NCI-H748 (cell line): ENCODE results near the gene NUDT6.
"Not testable (repeated sequence)": the region's sequence is repeated elsewhere in the genome, so short reads cannot be mapped to it uniquely, and the experiment has no call there.

ENCODE experiments used
- DNase-seq: peaks from one replicate; lab custom pipeline; 2025; ENCODE audit not compliant: unreplicated experiment; lab: John Stamatoyannopoulos, UW

Gene NUDT6, protein sequence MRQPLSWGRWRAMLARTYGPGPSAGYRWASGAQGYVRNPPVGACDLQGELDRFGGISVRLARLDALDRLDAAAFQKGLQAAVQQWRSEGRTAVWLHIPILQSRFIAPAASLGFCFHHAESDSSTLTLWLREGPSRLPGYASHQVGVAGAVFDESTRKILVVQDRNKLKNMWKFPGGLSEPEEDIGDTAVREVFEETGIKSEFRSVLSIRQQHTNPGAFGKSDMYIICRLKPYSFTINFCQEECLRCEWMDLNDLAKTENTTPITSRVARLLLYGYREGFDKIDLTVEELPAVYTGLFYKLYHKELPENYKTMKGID

DNA sequence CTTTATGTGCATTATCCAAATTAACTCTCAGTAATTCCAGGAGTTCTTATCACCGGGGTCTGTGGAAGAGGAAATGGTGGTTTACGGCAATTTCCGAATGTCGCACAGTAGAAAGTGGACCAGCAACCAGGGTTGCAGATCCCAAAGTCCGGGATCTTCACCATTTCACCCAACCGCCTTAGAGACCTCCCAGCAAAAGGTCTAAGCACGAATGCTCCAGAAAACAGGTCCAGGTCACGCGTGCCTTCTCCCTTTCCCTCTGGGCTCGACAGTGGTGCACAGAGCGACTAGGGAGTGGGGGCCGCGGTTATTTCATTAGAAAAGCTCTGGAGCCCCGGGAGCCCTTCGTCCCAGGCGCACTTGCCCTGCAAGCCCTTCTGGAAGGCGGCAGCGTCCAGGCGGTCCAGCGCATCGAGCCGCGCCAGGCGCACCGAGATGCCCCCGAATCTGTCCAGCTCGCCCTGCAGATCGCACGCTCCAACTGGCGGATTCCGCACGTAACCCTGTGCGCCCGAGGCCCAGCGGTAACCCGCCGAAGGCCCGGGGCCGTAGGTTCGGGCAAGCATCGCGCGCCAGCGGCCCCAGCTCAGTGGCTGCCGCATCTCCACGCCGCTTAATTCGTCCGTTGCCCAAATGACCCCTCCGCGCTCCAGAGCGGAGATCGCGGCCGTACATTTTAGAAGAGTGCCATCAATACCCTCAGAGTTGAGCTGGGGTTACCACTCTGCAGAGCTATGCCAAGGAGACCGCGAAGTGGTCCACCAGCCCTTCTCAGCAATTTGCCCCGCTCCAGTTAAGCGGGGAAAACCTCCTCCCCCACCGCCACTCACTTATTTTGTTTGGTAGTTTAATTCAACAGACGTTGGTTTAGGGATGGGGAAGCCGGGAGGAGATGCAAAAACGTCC, at the start of gene NUDT6:
TSS of gene NUDT6 (minus strand) at position 627 of the 906 bp plus-strand sequence. CDS start at position 602, 25 bp downstream.
- DNase-seq: peak; percentile 75

DNA sequence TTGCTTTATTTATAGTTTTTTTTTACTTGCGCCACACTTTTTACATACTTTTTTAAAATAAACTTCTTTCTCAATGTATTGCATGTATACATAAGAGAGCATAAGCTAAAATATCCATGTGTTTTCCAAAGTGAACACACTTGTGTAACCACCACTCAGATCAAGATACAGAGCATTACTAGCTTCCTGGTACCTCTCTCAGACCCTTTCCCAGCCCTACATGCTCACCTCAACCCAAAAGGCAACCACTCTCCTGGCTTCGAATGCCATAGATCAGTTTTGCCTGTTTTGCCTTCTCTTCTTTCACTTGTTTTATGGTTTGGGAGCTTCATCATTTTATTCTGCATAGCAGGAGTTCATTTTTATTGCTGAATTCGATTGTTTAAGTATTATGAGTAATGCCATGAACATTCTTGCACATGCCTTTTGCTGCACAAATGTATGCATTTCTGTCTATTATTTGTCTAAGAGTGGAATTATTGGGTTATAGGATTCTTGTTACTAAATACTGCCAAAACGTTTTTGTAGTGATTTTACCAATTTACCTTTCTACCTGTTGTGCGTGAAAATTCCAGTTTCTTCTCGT, 45.9 kb upstream of the NUDT6 start:
- DNase-seq: no peak

DNA sequence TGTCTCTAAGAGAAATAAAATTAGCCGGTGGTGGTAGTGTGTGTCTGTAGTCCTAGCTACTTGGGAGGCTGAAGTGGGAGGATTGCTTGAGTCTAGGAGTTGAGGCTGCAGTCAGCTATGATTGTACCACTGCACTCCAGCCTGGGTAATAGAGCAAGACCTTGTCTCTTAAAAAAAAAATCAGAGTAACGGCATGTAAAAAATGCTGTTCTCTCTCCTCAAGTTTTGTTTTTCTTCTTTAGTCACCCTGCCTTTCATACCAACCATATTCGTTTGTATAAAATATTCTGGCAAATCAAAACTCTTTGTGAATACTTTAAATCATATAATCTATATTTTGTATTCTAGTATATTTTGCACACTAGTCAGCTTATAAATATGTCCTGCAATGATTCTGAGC, 44.8 kb upstream of the NUDT6 start:
- no peak for DNase-seq

DNA sequence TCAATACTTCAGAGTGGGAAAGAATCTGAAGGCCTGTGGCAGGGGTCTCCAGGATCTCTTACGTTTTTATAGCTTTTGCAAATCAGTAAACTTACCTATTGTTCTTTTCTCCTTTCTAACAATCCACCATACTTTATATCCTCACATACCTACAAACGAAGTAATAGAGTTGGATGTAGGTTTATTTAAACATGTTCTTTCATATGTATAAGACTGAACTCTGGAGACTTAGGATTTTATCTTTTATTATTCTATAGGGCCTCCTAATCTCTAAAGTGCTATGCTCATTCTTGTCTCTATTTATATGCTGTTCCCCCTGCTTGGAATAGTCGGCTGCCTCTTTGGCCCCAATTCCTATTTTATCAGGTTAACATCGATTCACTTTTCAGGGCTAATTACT, 43.8 kb upstream of the NUDT6 start:
- no peak for DNase-seq

DNA sequence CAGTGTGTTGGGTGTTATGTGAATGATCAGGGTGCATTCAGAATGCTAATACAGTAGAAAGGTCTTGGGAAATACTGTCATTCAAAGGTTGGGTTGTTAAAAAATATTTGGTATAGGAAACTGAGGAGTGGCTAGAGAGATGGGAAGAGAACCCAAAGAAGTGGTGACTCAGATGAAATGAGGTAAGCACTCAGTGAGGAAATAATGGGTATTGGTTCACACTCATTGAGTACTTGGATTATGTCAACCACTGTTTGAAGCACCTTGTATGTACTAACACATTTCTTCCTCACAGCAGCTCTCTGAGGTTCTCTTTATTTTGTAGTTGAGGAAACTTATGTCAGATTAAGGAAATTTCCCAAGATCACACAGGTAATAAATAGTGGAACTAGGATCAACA, 40.8 kb upstream of the NUDT6 start:
- DNase-seq: no peak

DNA sequence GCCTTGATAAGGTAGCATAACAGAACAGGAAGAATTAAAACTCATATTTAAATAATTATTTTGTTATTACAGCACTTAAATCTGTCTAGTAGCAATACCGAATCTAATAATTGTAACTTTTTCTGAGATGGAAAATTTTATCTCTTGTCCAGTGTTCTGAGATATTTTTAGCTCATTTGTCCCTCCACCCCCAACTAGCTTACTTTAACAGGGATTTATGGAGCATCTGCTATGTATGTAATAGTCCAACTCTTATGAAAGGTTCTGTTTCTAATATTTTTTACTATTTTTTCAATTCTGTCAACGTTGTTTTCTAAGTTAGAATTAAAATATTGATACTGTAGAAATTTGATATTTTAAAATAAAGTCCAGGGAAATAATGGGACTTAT, 38.2 kb upstream of the NUDT6 start:
- no peak for DNase-seq

DNA sequence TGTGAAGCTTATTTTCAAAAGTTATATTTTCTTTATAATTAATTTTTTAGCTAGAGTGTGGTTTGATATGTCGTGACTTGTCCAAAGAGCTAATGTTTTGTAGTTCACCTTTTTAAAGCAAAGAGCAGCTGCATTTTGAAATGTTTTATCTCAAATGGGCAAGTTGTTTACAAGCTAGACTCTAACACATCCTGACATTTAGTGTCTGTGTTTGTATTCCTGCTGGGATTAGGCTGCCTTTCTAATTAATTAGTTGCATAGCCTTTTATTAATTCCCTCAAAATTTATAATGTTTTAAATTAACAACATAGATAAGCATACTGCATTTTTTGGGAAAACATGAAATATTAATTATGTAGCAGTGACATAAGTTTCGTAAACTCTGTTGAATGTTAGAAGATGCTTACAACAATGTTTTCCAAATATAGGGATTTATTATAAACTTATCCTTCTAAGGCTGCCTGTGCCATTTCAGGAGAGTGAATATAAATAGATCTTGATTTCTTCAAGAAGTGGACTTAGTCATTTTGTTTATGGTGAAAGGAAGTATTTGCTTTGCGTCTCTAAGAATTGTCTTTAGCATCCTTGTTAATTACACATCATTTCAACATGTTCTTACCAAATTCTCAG, 37.7 kb upstream of the NUDT6 start:
- DNase-seq: no peak

DNA sequence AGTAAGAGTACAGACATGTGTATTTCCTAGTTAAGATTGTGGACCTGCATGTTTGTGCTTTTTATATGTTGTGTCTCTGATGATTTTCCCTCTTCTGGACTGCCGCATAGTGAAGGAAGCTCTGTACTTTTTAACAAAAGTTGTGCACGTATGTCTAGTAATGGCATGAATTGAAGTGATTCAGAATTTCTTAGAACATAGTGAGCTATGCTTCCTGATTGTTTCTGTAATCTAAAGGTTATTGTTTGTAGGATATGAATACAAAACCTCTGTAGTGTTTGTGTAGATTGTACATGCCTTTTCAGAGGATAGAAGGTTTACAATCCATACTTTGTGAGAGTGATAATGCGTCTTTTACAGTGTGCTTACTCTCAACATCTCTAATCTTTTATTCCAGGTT, 37.0 kb upstream of the NUDT6 start:
- no peak for DNase-seq

DNA sequence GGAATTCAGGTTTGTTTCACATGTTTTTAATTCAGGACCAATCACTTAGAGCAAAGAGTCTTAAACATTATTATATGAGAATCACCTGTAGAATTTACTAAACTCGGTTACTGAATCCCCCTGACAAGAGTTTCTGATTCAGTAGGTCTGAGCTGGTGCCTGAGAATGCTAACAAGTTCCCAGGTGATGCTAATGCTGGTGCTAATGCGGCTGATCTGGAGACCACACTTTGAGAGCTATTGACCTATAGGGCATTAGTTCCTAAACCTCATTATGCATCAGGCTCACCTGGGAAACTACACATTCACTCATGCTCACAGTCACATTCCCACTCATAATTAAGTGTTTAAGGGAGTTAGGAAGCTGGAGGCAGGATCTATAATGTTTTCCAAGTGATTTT, 36.1 kb upstream of the NUDT6 start:
- DNase-seq: no peak

DNA sequence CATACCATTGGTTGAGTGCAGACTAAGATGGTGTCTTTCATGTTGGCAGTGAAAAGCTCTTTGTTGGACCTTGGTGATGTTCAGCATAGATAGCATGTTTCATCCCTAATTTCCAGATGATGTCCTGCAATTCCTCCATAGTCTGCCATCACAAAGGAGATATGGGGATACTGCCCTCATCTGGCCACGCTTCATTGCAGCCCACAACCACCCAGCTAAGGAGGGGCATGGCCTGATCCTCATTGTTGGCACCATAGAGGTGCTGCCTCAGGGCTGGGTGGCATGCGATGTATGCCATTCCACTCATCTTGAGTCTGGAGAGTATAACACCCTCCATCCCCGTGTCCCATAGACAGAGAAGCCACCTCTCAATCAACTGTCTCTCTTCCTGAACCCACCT, 31.5 kb upstream of the NUDT6 start:
- DNase-seq: no peak

DNA sequence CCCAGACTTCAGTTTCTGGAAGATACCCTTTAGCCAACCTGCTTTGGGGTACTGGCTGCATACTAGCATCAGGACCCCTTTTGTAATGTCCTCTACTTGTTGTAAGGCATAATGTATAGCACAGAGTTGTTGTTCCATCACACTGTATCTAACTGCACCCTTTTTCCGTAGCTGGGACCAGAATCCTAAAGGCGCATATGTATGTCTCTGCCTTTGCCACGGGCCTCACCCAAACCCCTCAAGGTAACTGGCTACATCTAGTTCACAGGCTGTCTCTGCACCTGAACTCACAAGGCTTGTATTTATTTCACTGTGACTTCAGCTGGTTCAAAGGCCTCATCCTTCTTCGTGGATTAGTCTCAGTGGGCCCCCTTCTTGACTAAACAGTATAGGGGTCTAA, 29.6 kb upstream of the NUDT6 start:
- DNase-seq: no peak

DNA sequence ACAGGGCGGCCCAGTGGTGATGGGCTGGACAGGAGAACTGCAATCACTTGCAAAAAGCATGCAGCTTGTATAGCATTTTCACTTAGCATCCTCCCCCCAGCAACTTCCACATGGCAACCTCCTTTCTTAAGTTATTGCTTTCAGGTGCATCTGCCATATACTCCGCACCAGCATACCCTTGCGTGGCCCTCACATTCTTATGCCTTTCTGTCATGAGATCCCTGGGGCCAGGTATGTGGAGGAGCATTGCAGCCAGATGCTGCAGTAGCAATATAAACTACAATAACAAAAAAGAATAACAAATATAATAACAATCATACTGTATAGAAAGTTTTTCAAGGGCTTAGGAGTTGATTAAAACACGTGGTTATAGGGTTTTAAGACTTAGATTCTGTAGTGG, 26.3 kb upstream of the NUDT6 start:
- no peak for DNase-seq

DNA sequence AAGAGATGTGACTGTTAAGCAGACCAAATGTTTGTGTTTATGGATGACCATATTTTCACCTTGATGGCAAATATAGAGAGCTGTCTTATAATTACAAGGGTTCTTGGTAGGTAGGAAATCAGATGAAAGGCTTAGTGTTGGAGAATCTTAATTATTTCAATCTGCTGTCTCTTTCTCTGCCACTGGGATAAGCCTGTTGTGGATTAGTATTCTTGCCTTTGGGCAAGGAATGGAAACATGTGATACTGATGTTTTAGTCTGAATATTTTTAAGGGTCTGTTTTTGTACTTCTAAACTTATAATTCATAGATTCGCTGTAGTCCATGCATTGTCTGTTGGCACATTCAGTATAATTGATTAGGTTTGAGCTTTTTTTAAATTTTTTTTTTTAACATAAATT, 23.7 kb upstream of the NUDT6 start:
- DNase-seq: no peak

DNA sequence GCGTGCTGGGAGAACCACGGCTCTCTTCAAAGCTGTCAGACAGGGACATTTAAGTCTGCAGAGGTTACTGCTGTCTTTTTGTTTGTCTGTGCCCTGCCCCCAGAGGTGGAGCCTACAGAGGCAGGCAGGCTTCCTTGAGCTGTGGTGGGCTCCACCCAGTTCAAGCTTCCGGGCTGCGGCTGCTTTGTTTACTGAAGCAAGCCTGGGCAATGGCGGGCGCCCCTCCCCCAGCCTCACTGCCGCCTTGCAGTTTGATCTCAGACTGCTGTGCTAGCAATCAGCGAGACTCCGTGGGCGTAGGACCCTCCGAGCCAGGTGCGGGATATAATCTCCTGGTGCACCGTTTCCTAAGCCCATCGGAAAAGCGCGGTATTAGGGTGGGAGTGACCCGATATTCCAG, 22.7 kb upstream of the NUDT6 start:
- DNase-seq: not testable (repeated sequence)

DNA sequence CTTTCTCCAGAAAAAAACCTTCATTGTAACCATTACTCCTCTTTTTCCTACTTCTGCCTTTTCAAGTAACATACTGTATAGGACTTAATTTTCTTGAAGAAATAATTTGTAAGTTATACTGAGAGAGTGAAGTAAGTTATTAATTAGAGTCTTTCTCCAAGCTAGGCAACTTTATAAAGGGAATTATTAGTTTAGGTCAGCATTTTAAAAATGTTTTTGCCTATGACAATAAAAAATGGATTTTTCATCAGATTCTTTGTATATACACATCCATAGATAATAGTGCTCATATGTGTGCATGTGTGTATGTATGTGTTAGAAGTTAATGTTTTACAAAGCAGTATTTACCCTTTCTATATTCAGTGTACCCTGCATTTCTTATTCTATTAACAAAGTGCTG, 10.4 kb upstream of the NUDT6 start:
- no peak for DNase-seq

DNA sequence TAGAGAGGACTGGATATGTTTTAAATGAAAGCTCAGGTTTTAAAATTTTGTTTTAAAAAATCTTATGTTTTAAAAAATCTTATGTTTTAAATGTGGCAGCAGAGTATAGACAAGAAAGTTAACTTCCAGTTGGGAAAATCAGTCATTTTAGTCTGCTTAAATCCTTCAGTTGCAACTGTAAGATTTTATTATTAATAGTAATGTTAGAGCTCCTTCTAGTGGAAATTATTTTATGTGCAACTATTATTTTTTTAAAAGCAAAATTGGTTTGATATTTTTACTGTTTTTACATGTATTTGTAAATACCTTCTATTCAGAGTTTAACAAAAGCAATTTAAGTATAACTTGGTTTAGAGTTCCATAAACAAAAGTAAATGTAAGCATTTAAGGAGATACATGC, 8.5 kb upstream of the NUDT6 start:
- DNase-seq: peak; percentile 1

DNA sequence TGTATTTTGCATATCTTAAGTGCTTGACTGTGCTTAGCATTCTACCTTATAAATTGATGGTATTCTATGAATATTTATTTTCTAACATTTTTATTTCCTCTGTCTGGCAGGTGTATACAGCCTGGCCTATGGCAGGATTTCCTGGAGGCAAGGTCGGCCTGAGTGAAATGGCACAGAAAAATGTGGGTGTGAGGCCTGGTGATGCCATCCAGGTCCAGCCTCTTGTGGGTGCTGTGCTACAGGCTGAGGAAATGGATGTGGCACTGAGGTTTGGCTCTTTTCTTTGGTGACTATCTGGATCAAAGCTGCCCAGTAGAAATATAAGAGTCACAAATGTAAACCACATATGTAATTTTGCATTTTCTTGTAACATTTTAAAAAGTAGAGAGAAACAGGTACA, 6.5 kb upstream of the NUDT6 start:
- no peak for DNase-seq

DNA sequence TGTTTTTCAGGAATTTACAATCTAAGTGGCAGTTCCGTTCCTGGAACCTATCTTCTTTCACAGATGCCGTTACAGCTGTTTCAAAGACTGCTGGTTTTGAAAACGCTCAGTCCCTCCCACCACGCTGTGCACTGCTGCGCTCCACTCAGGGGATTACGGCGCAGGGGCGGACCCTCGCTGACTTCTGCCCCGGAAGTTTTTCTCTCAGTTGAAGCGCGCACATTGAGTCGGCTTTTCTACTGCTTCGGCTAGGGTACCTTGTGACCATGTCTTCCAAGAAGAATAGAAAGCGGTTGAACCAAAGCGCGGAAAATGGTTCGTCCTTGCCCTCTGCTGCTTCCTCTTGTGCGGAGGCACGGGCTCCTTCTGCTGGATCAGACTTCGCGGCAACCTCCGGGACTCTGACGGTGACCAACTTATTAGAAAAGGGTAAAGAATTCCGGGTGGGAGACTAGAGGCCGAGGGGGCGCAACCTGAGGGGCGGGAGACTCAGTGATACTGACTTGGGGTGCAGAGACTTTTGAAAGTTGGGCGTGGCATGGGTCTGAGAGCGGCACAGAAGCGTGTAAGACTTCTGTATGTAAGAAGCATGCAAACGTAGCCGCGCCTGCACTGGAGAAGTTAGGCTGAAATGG, 597 bp upstream of the NUDT6 start:
- DNase-seq: peak; percentile 83

DNA sequence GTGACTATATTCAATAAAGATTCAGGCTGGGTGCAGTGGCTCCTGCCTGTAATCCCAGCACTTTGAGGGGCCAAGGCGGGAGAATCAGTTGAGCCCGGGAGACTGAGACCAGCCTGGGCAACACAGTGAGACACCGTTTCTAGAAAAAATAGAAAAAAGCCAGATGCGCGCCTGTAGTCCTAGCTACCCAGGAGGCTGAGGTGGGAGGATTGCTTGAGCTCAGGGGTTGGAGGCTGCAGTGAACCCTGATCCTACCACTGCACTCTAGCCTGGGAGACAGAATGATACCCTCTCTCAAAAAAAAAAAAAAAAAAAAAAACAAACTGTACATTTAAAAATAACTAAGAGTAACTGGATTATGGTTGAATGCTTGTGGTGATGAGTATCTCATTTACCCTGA, 1.1 kb downstream of the NUDT6 start:
- DNase-seq: no peak

DNA sequence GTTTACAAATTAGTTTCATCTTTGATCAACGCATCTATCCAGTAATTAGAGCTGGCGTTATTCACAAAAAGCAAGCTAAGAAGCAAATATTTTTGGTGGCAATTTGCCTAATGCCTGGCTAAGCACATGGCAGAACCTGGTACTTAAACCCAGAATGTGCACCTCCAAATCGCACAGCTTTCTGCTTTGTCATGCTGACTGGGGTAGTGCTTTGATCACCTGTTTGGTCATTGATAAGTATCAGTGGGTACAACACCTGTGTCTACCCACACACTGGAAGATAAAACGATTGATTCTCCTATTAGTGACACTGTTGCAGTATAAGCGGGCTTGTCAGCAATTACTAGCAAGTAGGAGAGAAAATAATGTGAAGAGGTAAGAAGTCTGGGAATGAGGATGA, 1.9 kb downstream of the NUDT6 start:
- no peak for DNase-seq

DNA sequence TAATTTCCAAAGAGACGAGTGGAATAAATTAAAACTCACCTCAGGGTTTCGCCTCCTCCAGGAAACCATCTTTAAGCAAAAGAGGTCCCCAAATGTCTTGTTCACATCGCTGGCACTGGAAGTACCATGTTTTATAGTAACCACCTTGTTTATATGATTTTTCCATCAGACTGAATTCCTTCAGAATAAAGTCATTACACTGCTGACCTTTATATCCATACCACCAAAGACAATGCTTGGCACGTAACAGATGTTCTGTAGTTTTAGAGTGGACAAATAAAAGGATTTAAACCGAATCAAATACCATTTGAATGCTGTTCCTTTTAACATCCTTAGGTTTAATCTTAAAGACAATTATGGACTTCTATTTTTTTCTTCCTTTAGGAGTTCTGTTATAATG, 4.7 kb downstream of the NUDT6 start:
- no peak for DNase-seq
